Endothelial cell of umbilical vein (primary cell): ENCODE data around the gene C19orf85. TPM values are rescaled to one million over a fixed set of nuclear protein-coding genes. Genes with fewer than 3 reads are reported as not detected.

Source experiments
- BruUV-seq: library from RNA; stranded (reverse); fragments of 400-500 nt; replicated peaks from 2 replicates; lab custom pipeline; 2021; lab: Mats Ljungman, UMichigan
- CTCF ChIA-PET: fragments of 300-600, 350-600 bp; sonication (Branson Sonifier 250); formaldehyde crosslinking; loops from one replicate; lab custom pipeline; 2021; ENCODE audit warnings: antibody characterized with exemption, inconsistent platforms; lab: Charles Lee
- POLR2A ChIA-PET: fragments of 300-600, 350-600 bp; sonication (Branson Sonifier 250); formaldehyde crosslinking; loops from one replicate; lab custom pipeline; 2021; ENCODE audit warnings: antibody characterized with exemption, inconsistent platforms; lab: Charles Lee
- DNase-seq: peaks from one replicate; pipeline ENCODE4 v3.0.0-alpha.2; 2011; ENCODE audit warnings: low read depth, low spot score
- FAIRE-seq: peaks from 2 replicates; lab custom pipeline; 2011; peaks lifted over from hg19 to GRCh38; lab: Jason Lieb, UNC
- H2AFZ ChIP-seq: 2 replicates; pipeline ENCODE4 v1.6.0; 2012; ENCODE audit warnings: low read depth, low read length, control low read depth, inconsistent platforms
- H3K27ac ChIP-seq: 2 replicates; pipeline ENCODE4 v1.5.1; 2011; ENCODE audit warnings: low read depth, mild to moderate bottlenecking, control low read depth, low read length, moderate library complexity; ENCODE audit not compliant: insufficient read depth
- H3K27me3 ChIP-seq, 2 experiments: 2 replicates each; pipeline versions ENCODE4 v1.6.0 to v1.6.1; 2011; ENCODE audit warnings: low read length in 2 of 2, mixed read lengths in 1 of 2; ENCODE audit not compliant: control insufficient read depth in 2 of 2, insufficient read depth in 2 of 2
- H3K36me3 ChIP-seq, 2 experiments: 2 replicates in 1 of 2; 3 replicates in 1 of 2; pipeline ENCODE4 v1.5.1; 2011; ENCODE audit warnings: low read length in 2 of 2, mild to moderate bottlenecking in 1 of 2, moderate library complexity in 1 of 2; ENCODE audit not compliant: control insufficient read depth in 2 of 2, insufficient read depth in 2 of 2; ENCODE audit errors: extremely low read depth in 1 of 2
- H3K4me1 ChIP-seq: 3 replicates; pipeline ENCODE4 v1.5.1; 2011; ENCODE audit warnings: mild to moderate bottlenecking, low read length; ENCODE audit not compliant: control insufficient read depth, insufficient read depth; ENCODE audit errors: extremely low read depth
- H3K4me2 ChIP-seq: 2 replicates; pipeline ENCODE4 v1.6.1; 2011; ENCODE audit warnings: low read length, control low read depth, mixed read lengths; ENCODE audit not compliant: insufficient read depth
- H3K4me3 ChIP-seq, 3 experiments: fragments of 200-600 bp in 1 of 3; sonication (generic), shearing (Covaris generic) in 1 of 3; replicated peaks in 1 of 3; 2 replicates each; pipeline ENCODE4 v1.5.1; 2011 to 2016; ENCODE audit warnings: control low read depth in 3 of 3, low read length in 3 of 3, mild to moderate bottlenecking in 2 of 3, inconsistent platforms in 1 of 3, low read depth in 1 of 3, moderate library complexity in 1 of 3; ENCODE audit not compliant: insufficient read depth in 1 of 3
- H3K79me2 ChIP-seq: 2 replicates; pipeline ENCODE4 v1.6.0; 2012; ENCODE audit warnings: low read length, inconsistent platforms; ENCODE audit not compliant: control insufficient read depth, insufficient read depth
- H3K9ac ChIP-seq: replicated peaks from 2 replicates; pipeline ENCODE3; 2011; ENCODE audit warnings: low read length, control low read depth; ENCODE audit not compliant: insufficient read depth; ENCODE audit errors: extremely low read depth
- H3K9me1 ChIP-seq: replicated peaks from 3 replicates; pipeline ENCODE4 v1.6.0; 2011; ENCODE audit warnings: mild to moderate bottlenecking, low read length; ENCODE audit not compliant: control insufficient read depth, insufficient read depth; ENCODE audit errors: extremely low read depth
- H3K9me3 ChIP-seq: replicated peaks from 2 replicates; pipeline ENCODE4 v1.5.1; 2012; ENCODE audit warnings: low read length, inconsistent platforms; ENCODE audit not compliant: control insufficient read depth, insufficient read depth
- H4K20me1 ChIP-seq: replicated peaks from 2 replicates; pipeline ENCODE3; 2011; ENCODE audit warnings: mild to moderate bottlenecking, low read length; ENCODE audit not compliant: control insufficient read depth, insufficient read depth; ENCODE audit errors: extremely low read depth
- EZH2 ChIP-seq: IDR thresholded peaks from 2 replicates; pipeline ENCODE4 v1.6.1; 2012; ENCODE audit warnings: borderline replicate concordance, low read depth, mild to moderate bottlenecking, moderate library complexity, low read length, inconsistent platforms; ENCODE audit not compliant: severe bottlenecking
- POLR2A ChIP-seq: IDR thresholded peaks from 2 replicates; pipeline ENCODE4 v1.6.1; 2012; ENCODE audit warnings: low read depth, mild to moderate bottlenecking, control low read depth, low read length
- POLR2AphosphoS5 ChIP-seq: IDR thresholded peaks from 2 replicates; pipeline ENCODE4 v1.6.1; 2012; ENCODE audit warnings: low read depth, mild to moderate bottlenecking, control low read depth, low read length, moderate library complexity; ENCODE audit not compliant: insufficient read depth
- dilution Hi-C: fragments of 300-500 bp; cut with MboI; formaldehyde crosslinking; loops from one replicate; pipeline ENCODE4 v1.15.0; 2019; ENCODE audit warnings: low sequenced_read_pairs; ENCODE audit not compliant: extremely low pct_ligation_motif_present
- intact Hi-C: fragments of 100-400 bp; cut with micrococcal nuclease; formaldehyde crosslinking; loops from one replicate; pipeline ENCODE4 v1.10.0; 2022
- polyA plus RNA-seq, 4 experiments: library from polyadenylated mRNA; depleted of rRNA in 3 of 4; stranded (reverse) in 3 of 4; unstranded in 1 of 4; fragments of >200 nt; gene quantifications; 2 replicates each; pipeline versions ENCODE4 v1.2.1 to v1.2.3, GENCODE V29; 2011 to 2012; ENCODE audit warnings: missing spikeins in 1 of 4
- total RNA-seq: library from RNA; stranded (reverse); gene quantifications from 2 replicates; pipeline ENCODE4 v1.2.3, GENCODE V29; 2021
- TF ChIP-seq, protein P1 (sequence below): IDR thresholded peaks from 2 replicates; pipeline ENCODE4 v1.6.1; 2011; ENCODE audit not compliant: insufficient read depth, insufficient read length

The C19orf85 gene
- total and polyA plus RNA-seq, 2 donors (not counting 3 experiments of a cell fraction or from before 2014, with no cell fraction given), result not detected

DNA sequence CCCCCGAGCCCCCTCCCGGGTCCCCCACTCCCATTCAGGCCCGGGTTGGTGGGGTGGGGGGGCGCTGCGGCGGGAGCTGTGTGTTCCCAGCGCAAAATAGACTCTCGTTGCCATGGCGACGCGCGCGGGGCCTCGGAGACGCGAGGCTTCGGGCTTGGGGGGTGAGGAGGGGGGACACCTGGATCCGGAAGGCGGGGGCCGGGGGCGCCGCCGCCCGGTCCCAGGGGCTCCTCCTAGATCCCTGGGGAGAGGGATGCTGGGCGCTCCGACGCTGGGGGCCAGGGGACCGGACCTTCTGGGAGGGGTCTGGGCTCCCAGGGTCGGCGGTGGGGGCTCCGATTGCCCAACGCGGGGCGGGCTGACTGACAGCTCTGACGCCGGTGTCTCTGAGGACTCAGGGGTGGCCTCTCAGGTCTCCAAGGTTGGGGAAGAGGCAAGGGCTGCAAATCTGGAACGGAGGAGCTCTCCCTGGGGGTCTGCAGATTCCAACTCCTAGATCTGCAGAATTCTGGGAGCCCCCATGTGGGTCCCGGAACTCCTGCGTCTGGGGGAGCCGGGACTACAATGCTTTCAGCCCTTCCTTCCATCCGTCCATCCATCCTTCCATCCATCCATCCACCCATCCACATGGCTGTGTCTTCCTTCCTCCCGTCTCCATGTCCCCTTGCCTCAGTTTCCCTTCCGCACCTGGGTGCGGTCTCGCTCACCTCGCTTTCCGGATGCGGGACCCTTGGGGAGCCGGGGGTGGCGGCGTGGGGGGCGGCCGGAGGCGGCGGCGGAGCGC, 12.4 kb downstream of the C19orf85 start:
- intact Hi-C loops (no loop called here), dilution Hi-C loops (no loop called here)
- H4K20me1 ChIP-seq, result no peaks in the 10 kb centered on the region
- H3K9me3 ChIP-seq, result no peaks in the 10 kb centered on the region
- DNase-seq (no peak), FAIRE-seq (no peak)
- BruUV-seq, result no TSS peak
- ChIA-PET CTCF (interaction anchor here (1.2 kb wide), 1 partner anchor 15 kb away, joined by 3 read pairs; no protein-coding TSS in a partner anchor), POLR2A (no interaction called here)
- H3K4me2 ChIP-seq, result no peak overlapping the region
- H3K27ac ChIP-seq, result no peak overlapping the region
- H2AFZ ChIP-seq, result no peak overlapping the region
- no peak overlapping the region for H3K9ac ChIP-seq
- H3K9me1 ChIP-seq, result no peaks in the 10 kb centered on the region
- no peaks in the 10 kb centered on the region for H3K79me2 ChIP-seq
- H3K36me3 ChIP-seq, result peaks cover 0 to 3% of the 10 kb centered on the region in 2 experiments
- peaks cover 16 to 21% of the 10 kb centered on the region in 2 experiments for H3K27me3 ChIP-seq
- TF ChIP-seq POLR2AphosphoS5 (no peak), POLR2A (no peak), EZH2 (peak; percentile 78)
- TF ChIP-seq, protein P1, sequence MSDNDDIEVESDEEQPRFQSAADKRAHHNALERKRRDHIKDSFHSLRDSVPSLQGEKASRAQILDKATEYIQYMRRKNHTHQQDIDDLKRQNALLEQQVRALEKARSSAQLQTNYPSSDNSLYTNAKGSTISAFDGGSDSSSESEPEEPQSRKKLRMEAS, result no peak
- H3K4me1 ChIP-seq, result no peaks in the 10 kb centered on the region
- H3K4me3 ChIP-seq, result no peak overlapping the region

DNA sequence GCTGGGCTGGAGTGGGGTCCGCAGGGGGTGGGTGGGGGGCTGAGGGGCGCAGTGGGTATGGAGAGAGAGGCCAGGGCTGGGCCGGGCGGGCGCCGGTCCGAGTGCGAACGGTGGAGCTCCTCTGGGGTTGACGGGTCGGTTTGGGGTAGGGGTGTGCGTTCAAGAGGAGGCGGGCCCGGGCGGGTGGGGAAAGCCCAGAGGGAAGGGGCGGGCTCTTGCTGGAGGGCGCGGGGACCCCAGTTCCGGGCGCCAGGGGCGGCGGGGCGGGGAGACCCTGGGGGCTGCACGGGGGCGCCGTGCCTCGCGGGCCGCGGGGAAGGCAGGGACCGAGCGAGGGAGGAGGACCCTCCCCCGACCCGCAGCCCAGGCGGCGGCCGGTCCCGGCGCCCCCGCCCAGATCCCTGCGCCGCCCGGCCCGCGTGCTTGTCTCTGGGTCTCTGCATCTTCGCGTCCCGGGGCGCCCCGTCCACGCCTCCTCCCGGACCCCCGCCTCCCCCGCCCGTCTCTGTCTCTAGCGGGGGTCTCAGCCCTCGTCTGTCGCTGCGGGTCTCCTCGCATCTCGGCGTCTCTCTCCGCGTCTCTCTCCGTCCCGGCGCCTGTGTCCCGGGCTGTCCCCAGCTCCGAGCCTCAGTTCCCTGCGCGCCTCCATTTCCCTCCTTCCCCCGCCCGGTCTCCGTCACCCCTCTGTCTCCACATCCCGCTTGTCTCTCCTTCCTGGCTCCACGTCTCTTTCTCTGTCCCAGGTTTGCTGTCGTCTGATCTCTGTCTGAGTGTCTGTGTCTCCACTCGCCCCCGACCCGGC, 13.2 kb downstream of the C19orf85 start:
- Histone ChIP-seq H3K9ac (no peak overlapping the region), H4K20me1 (no peaks in the 10 kb centered on the region), H3K4me3 (no peak overlapping the region), H3K9me1 (no peaks in the 10 kb centered on the region), H3K9me3 (no peaks in the 10 kb centered on the region), H2AFZ (no peak overlapping the region), H3K4me1 (no peaks in the 10 kb centered on the region), H3K4me2 (no peak overlapping the region), H3K27ac (no peak overlapping the region), H3K79me2 (no peaks in the 10 kb centered on the region), H3K27me3 (peaks cover 20 to 21% of the 10 kb centered on the region in 2 experiments), H3K36me3 (peaks cover 0 to 3% of the 10 kb centered on the region in 2 experiments)
- ChIA-PET POLR2A (no interaction called here), CTCF (interaction anchor here (1.2 kb wide), 1 partner anchor 16 kb away, joined by 3 read pairs; no protein-coding TSS in a partner anchor)
- intact Hi-C loops (no loop called here), dilution Hi-C loops (no loop called here)
- FAIRE-seq (no peak), DNase-seq (no peak)
- TF ChIP-seq POLR2A, result no peak
- TF ChIP-seq EZH2, result peak; percentile 92
- BruUV-seq, result no TSS peak
